HG03469 (cell line): ENCODE data around the gene STAU1.
"Not testable (repeated sequence)": the region's sequence is repeated elsewhere in the genome, so short reads cannot be mapped to it uniquely, and the experiment has no call there.

Source experiments
- ATAC-seq: cut with Tn5 transposase; IDR thresholded peaks from one replicate; pipeline ENCODE4 v1.9.1; 2021; ENCODE audit warnings: mild to moderate bottlenecking, moderate library complexity, moderate number of reproducible peaks; ENCODE audit not compliant: unreplicated experiment

The STAU1 gene, protein sequence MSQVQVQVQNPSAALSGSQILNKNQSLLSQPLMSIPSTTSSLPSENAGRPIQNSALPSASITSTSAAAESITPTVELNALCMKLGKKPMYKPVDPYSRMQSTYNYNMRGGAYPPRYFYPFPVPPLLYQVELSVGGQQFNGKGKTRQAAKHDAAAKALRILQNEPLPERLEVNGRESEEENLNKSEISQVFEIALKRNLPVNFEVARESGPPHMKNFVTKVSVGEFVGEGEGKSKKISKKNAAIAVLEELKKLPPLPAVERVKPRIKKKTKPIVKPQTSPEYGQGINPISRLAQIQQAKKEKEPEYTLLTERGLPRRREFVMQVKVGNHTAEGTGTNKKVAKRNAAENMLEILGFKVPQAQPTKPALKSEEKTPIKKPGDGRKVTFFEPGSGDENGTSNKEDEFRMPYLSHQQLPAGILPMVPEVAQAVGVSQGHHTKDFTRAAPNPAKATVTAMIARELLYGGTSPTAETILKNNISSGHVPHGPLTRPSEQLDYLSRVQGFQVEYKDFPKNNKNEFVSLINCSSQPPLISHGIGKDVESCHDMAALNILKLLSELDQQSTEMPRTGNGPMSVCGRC

GRCh38 chr20:49187851-49188641 is at the start of gene STAU1:
Gene STAU1 (minus strand): TSS chr20:49188334. CDS start chr20:49166201, 22,133 bp downstream.
- peak; percentile 77 for ATAC-seq

DNA sequence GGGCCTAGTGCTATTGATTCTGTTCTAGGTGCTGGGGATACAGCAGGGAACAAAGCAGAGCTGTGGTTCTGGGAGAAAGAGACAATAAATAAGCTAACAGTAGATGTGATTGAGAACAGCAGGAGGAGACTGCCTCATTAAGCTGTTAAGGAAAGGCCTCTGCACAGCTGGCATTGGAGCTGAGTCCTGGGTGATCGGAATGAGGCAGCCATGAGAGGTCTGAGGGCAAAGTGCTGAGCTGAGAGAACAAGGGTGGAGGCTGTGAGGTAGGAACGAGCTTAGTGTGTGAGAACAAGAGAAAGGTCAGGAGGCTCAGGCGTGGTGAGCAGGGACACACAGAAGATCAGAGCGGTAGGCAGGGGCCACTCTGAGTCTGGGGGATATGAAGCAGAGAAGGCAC is 49.4 kb upstream of the STAU1 start:
- no peak for ATAC-seq

DNA sequence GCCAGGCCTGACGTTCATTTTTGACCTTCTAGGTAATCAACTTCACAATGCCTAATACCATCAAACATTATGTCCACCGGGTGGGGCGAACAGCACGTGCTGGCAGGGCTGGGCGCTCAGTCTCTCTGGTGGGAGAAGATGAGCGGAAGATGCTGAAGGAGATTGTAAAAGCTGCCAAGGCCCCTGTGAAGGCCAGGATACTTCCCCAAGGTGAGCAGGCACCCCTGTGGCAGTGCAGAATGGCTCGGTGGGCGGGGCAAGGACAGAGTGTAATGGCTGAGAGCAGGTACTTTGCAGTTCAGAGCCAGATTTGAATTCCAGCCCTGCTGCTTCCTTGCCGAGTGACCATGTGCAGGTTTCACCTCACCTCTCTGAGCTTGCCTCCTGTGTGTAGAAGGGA is 48.2 kb upstream of the STAU1 start:
- no peak for ATAC-seq

DNA sequence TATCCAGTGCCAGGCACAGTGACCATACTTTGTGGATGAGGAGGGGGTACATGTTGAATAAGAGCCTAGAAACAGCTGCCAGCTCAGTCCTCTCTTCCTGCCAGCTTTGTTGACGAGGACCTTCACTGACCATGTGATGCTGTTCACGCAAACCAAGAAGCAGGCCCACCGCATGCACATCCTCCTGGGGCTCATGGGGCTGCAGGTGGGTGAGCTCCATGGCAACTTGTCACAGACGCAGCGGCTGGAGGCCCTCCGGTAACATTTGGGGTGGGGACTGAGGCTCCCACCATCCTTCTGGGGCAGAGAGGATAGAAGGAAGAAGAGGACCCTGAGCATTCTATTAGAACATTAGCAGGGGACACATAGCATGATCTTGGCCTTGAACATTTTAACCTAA is 46.7 kb upstream of the STAU1 start:
- no peak for ATAC-seq

GRCh38 chr20:49233226-49233625 is 45.1 kb upstream of the STAU1 start:
- ATAC-seq = no peak

DNA sequence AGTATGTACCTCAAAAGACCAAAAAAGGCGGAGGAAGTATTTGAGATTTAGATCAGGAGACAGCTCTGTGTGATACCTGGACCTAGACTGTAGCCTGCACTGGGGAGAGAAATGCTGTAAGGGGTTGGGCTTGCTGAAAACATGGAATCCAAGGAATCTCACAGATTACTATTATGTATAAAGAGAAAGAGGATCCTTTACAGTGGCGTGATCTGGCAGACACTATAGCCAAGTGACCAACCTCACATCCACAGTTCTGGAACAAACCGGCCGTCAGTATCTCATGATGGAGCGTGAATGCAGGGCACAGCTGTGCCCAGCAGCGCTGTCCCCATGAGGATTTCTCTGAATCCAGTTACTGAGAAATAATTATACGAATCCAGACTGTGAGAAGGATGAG is 43.3 kb upstream of the STAU1 start:
- no peak for ATAC-seq

GRCh38 chr20:49230561-49231133 is 42.5 kb upstream of the STAU1 start:
- ATAC-seq = no peak

DNA sequence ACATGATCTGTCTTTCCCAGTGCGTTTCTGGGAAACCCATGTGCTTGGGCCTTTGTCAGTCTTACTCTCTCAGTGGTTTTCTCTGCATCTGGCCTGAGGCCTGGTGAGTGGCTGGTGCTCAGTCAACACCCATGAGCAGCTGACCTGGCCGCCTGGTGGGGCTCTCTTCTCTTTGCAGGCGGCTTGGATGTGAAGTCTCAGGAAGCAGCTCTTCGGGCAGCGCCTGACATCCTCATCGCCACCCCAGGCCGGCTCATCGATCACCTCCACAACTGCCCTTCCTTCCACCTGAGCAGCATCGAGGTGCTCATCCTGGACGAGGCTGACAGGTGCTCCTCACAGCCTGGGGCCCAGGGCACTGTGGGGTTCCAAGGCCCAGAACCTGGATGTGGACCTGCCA is 41.9 kb upstream of the STAU1 start:
- ATAC-seq = no peak

GRCh38 chr20:49229381-49229780 is 41.2 kb upstream of the STAU1 start:
- ATAC-seq = no peak

GRCh38 chr20:49228676-49229075 is 40.5 kb upstream of the STAU1 start:
- no peak for ATAC-seq

GRCh38 chr20:49225896-49226295 is 37.8 kb upstream of the STAU1 start:
- no peak for ATAC-seq

DNA sequence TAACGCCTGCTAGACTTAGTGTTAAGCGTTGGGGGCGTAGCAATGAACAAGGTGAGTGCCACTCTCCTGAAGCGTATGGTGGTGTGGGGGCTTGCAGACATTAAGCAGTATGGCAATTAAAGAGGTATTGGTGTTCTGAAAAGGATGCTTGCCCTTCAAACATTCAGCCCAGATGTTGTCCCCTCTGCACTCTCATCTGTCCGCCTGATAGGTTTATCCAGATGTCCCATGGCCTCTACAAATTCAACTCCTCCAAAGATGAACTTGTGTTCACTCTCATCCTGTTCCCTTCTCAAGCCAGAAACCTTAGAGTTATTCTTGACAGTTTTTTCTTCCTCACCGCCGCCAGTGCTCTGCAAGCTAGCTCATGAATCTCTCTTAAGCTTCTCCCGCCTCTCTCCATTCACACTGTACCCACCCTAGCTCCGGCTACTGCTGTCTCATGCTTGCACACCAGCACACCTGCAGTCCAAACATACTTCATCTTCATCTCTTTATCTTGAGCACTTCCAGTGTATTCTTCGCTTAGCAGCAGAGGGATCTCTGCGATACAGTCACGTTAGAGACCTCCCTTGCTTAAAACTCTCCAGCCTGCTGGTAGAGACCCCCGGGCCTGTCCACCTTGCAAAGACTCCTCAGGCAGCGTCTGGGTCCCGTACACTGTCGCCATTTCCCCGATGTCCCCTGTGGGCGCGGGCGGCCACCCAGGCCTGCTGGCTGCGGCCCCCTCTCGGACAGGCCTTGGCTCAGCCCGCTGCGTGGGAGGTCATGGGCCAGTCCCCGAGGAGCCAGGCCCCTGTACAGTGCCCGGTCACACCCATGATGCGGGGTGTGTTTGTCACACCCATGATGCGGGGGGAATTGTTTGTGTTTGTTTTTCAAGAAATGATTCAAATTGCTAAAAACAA is 32.0 kb upstream of the STAU1 start:
- ATAC-seq = no peak

GRCh38 chr20:49219091-49219923 is 31.2 kb upstream of the STAU1 start, which contains the start of gene DDX27:
Gene DDX27 (plus strand): TSS chr20:49219416. CDS start chr20:49219449, 33 bp downstream.
- ATAC-seq = peak; percentile 65

DNA sequence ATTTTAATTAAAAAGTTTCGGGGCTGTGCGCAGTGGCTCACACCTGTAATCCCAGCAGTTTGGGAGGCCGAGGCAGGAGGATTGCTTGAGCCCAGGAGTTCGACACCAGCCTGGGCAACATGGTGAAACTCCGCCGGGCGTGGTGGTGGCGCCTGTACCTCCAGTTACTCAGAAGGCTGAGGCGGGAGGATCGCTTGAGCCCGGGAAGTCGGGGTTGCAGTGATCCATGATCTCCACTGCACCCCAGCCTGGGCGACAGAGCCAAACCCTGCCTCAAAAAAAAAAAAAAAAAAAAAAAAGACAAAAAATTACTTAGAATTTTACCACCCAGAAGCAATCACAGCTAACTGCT is 30.6 kb upstream of the STAU1 start:
- ATAC-seq = not testable (repeated sequence)

GRCh38 chr20:49216991-49217578 is 29.0 kb upstream of the STAU1 start:
- no peak for ATAC-seq

- no peak for ATAC-seq
Observed at GRCh38 chr20:49215232-49215631, 27.1 kb upstream of the STAU1 start.

DNA sequence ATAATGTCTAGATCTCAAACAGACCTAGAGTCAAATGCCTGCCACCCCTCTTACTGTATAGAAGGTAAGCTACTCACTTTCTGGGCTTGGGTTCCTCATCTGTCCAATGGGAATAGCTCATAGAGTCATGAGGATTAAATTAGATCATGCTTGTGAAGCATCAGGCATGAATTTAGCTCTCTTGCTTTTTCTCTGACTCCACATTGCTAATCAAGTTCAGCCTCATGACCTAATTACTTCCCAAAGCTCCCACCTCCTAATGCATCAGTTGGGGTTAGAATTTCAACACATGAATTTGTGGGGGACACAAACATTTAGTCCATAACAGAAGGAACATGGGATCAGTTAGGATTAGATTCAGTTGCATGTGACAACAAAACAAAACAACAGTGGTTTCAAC is 26.4 kb upstream of the STAU1 start:
- no peak for ATAC-seq

- ATAC-seq = no peak
Observed at GRCh38 chr20:49210757-49211110, 22.6 kb upstream of the STAU1 start.

- no peak for ATAC-seq
Observed at GRCh38 chr20:49210101-49210756, 22.1 kb upstream of the STAU1 start.
